ENCODE measurements around the gene NARS2.

DNA sequence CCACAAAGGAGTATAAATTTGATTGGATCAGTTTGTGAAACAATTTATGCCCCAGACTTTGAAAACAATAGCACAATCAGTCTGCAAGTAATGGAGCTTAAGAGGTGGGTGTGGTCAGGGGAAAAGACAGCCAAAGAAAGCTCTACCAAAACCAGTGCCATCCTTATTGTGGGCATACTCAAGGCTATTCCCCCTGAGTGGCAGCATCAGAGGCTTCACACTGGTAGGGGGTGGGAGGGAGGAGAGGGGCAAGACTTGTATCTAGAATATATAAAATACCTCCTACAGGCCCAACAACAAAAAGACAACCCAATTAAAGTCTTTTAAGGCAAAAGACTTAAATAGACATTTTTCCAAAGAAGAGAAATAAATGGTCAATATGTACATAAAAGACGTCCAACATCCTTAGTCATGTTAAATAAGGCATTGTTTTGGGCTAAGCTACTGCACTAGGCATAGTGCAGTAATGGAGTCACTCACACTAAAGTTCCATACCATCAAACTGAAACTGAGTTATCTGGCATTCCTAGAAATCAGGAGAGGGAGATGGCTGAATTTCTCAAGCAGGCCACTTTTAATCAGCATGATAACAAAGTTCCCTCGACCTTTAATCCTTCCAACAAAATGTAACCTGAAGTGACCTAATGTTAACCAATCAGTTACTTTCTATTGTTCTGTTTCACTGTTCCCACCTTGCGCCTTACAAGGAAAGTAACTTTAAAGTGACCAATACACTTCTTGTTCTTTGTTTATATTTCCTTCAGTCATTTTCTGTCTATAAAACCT lies 24.8 kb downstream of the NARS2 start:
- no peak for TF ChIP-seq POLR2A (IDR thresholded peaks at IDR 0.05)
- TF ChIP-seq, protein P1, sequence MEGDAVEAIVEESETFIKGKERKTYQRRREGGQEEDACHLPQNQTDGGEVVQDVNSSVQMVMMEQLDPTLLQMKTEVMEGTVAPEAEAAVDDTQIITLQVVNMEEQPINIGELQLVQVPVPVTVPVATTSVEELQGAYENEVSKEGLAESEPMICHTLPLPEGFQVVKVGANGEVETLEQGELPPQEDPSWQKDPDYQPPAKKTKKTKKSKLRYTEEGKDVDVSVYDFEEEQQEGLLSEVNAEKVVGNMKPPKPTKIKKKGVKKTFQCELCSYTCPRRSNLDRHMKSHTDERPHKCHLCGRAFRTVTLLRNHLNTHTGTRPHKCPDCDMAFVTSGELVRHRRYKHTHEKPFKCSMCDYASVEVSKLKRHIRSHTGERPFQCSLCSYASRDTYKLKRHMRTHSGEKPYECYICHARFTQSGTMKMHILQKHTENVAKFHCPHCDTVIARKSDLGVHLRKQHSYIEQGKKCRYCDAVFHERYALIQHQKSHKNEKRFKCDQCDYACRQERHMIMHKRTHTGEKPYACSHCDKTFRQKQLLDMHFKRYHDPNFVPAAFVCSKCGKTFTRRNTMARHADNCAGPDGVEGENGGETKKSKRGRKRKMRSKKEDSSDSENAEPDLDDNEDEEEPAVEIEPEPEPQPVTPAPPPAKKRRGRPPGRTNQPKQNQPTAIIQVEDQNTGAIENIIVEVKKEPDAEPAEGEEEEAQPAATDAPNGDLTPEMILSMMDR (IDR thresholded peaks at IDR 0.05), result no peak

Data from thyroid gland (tissue), 4 donors.